Endothelial cell of umbilical vein (primary cell): Measurements from ENCODE around the gene SEC61A1.

Experiments used
- CTCF ChIP-seq, 2 donors: IDR thresholded peaks; 1 replicate in 1 of 2; 2 replicates in 1 of 2; pipeline ENCODE4 v1.5.1; 2011; ENCODE audit warnings: low read length in 2 of 2, mild to moderate bottlenecking in 2 of 2, moderate library complexity in 2 of 2, control low read depth in 1 of 2, inconsistent platforms in 1 of 2, low read depth in 1 of 2; ENCODE audit not compliant: insufficient read depth in 1 of 2; ENCODE audit errors: extremely low read depth in 1 of 2
- EZH2 ChIP-seq: IDR thresholded peaks from 2 replicates; pipeline ENCODE4 v1.6.1; 2012; ENCODE audit warnings: borderline replicate concordance, low read depth, mild to moderate bottlenecking, moderate library complexity, low read length, inconsistent platforms; ENCODE audit not compliant: severe bottlenecking
- FOS ChIP-seq: IDR thresholded peaks from 2 replicates; pipeline ENCODE4 v1.6.1; 2011; ENCODE audit warnings: mild to moderate bottlenecking, low read length, moderate library complexity, borderline replicate concordance; ENCODE audit not compliant: insufficient read depth
- JUN ChIP-seq: IDR thresholded peaks from 2 replicates; pipeline ENCODE4 v1.6.1; 2011; ENCODE audit warnings: borderline replicate concordance, low read depth; ENCODE audit not compliant: insufficient read length, insufficient read depth
- MAX ChIP-seq: IDR thresholded peaks from 2 replicates; pipeline ENCODE4 v1.6.1; 2011; ENCODE audit not compliant: insufficient read depth, insufficient read length
- POLR2A ChIP-seq: IDR thresholded peaks from 2 replicates; pipeline ENCODE4 v1.6.1; 2012; ENCODE audit warnings: low read depth, mild to moderate bottlenecking, control low read depth, low read length
- POLR2AphosphoS5 ChIP-seq: IDR thresholded peaks from 2 replicates; pipeline ENCODE4 v1.6.1; 2012; ENCODE audit warnings: low read depth, mild to moderate bottlenecking, control low read depth, low read length, moderate library complexity; ENCODE audit not compliant: insufficient read depth

GRCh38 chr3:128075522-128076482 lies 23.6 kb downstream of the SEC61A1 start:
- TF ChIP-seq EZH2 (no peak), CTCF (IDR thresholded peaks at IDR 0.05; ENCODE audit: extremely low read depth in 1 of 2, insufficient read depth in 1 of 2, low read depth in 1 of 2, low read length in 2 of 2) (peak; percentile 95 to 98), POLR2A (peak; percentile 55), JUN (no peak), MAX (no peak), POLR2AphosphoS5 (peak; percentile 77), FOS (no peak)
